ENCODE results near the gene RHOB. TPM values are rescaled to one million over a fixed set of nuclear protein-coding genes. Genes with fewer than 3 reads are reported as not detected.
"Not testable (repeated sequence)": the region's sequence is repeated elsewhere in the genome, so short reads cannot be mapped to it uniquely, and the experiment has no call there.

Gene RHOB
- total RNA-seq, 1 donor from 2014 or later = 160 TPM

GRCh38 chr2:20433249-20433648, 13.6 kb upstream of the RHOB start:
- Mint-ChIP-seq H3K9me3 (ENCODE audit: unreplicated experiment) (no peaks in the 10 kb centered on the region), H3K27me3 (ENCODE audit: unreplicated experiment) (peaks cover 2% of the 10 kb centered on the region), H3K27ac (ENCODE audit: unreplicated experiment) (no peak overlapping the region), H3K36me3 (ENCODE audit: unreplicated experiment) (no peaks in the 10 kb centered on the region), H3K4me3 (ENCODE audit: unreplicated experiment) (no peak overlapping the region), H3K4me1 (ENCODE audit: unreplicated experiment) (peaks cover 7% of the 10 kb centered on the region)
- DNase-seq (ENCODE audit: extremely low spot score, unreplicated experiment) = no peak
- no peak for TF ChIP-seq CTCF (IDR thresholded peaks at IDR 0.05)

GRCh38 chr2:20433946-20434553, 12.8 kb upstream of the RHOB start:
- peaks cover 2% of the 10 kb centered on the region for H3K27me3 Mint-ChIP-seq (ENCODE audit: unreplicated experiment)

GRCh38 chr2:20434588-20435294, 12.1 kb upstream of the RHOB start:
- DNase-seq (ENCODE audit: extremely low spot score, unreplicated experiment) = no peak
- no peak for TF ChIP-seq CTCF (IDR thresholded peaks at IDR 0.05)
- H3K27me3 Mint-ChIP-seq (ENCODE audit: unreplicated experiment) = peaks cover 2% of the 10 kb centered on the region
- H3K36me3 Mint-ChIP-seq (ENCODE audit: unreplicated experiment) = no peaks in the 10 kb centered on the region
- no peaks in the 10 kb centered on the region for H3K9me3 Mint-ChIP-seq (ENCODE audit: unreplicated experiment)
- H3K4me3 Mint-ChIP-seq (ENCODE audit: unreplicated experiment) = no peak overlapping the region
- peaks cover 21% of the 10 kb centered on the region for H3K4me1 Mint-ChIP-seq (ENCODE audit: unreplicated experiment)
- H3K27ac Mint-ChIP-seq (ENCODE audit: unreplicated experiment) = no peak overlapping the region

More at GRCh38 chr2:20433946-20434553, 12.8 kb upstream of the RHOB start:
- no peak for DNase-seq (ENCODE audit: extremely low spot score, unreplicated experiment)
- Mint-ChIP-seq H3K36me3 (ENCODE audit: unreplicated experiment) (no peaks in the 10 kb centered on the region), H3K27ac (ENCODE audit: unreplicated experiment) (no peak overlapping the region), H3K4me3 (ENCODE audit: unreplicated experiment) (no peak overlapping the region), H3K4me1 (ENCODE audit: unreplicated experiment) (peaks cover 15% of the 10 kb centered on the region), H3K9me3 (ENCODE audit: unreplicated experiment) (no peaks in the 10 kb centered on the region)
- no peak for TF ChIP-seq CTCF (IDR thresholded peaks at IDR 0.05)

GRCh38 chr2:20435456-20435855, 11.4 kb upstream of the RHOB start:
- not testable (repeated sequence) for H3K9me3 Mint-ChIP-seq (ENCODE audit: unreplicated experiment); H3K27ac Mint-ChIP-seq (ENCODE audit: unreplicated experiment); H3K27me3 Mint-ChIP-seq (ENCODE audit: unreplicated experiment); DNase-seq (ENCODE audit: extremely low spot score, unreplicated experiment); H3K4me3 Mint-ChIP-seq (ENCODE audit: unreplicated experiment); H3K36me3 Mint-ChIP-seq (ENCODE audit: unreplicated experiment)
- peaks cover 21% of the 10 kb centered on the region for H3K4me1 Mint-ChIP-seq (ENCODE audit: unreplicated experiment)

- no peak for DNase-seq (ENCODE audit: extremely low spot score, unreplicated experiment)
- Mint-ChIP-seq H3K27ac (ENCODE audit: unreplicated experiment) (no peak overlapping the region), H3K27me3 (ENCODE audit: unreplicated experiment) (peaks cover 2% of the 10 kb centered on the region), H3K9me3 (ENCODE audit: unreplicated experiment) (no peaks in the 10 kb centered on the region), H3K36me3 (ENCODE audit: unreplicated experiment) (no peaks in the 10 kb centered on the region), H3K4me1 (ENCODE audit: unreplicated experiment) (peaks cover 21% of the 10 kb centered on the region), H3K4me3 (ENCODE audit: unreplicated experiment) (no peak overlapping the region)
- TF ChIP-seq CTCF (IDR thresholded peaks at IDR 0.05) = no peak
Observed at GRCh38 chr2:20436716-20437470, 10.0 kb upstream of the RHOB start.
